Measurements from ENCODE around the gene RDH11.
A peak's percentile ranks its signal among the peaks of the same experiment; 100 is the strongest.

RDH11 gene

DNA sequence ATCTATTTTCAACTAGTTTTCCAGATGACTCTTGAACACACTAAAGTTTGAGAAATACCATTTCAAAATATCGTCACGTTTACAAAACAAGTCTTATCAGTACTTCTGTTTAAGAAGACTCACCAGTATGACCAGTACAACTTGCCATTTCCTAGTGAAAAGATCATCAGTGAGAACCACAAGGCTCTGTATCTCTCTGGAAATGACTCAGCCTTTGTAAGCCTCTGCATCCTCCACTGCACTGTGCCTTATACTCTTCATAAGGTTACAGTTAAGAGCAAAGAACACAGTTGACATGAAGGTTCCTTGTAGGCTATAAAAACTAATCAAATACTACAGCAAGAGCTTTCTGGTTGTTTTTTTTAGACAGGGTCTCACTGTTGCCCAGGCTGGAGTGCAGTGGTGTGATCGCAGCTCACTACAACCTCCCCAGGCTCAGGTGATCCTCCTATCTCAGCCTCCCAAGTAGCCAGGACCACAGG, 15.4 kb downstream of the RDH11 start:
- DNase-seq (ENCODE audit: insufficient read length, low spot score) = no peak
- no peak for FAIRE-seq
- TF ChIP-seq, protein P1, sequence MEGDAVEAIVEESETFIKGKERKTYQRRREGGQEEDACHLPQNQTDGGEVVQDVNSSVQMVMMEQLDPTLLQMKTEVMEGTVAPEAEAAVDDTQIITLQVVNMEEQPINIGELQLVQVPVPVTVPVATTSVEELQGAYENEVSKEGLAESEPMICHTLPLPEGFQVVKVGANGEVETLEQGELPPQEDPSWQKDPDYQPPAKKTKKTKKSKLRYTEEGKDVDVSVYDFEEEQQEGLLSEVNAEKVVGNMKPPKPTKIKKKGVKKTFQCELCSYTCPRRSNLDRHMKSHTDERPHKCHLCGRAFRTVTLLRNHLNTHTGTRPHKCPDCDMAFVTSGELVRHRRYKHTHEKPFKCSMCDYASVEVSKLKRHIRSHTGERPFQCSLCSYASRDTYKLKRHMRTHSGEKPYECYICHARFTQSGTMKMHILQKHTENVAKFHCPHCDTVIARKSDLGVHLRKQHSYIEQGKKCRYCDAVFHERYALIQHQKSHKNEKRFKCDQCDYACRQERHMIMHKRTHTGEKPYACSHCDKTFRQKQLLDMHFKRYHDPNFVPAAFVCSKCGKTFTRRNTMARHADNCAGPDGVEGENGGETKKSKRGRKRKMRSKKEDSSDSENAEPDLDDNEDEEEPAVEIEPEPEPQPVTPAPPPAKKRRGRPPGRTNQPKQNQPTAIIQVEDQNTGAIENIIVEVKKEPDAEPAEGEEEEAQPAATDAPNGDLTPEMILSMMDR (IDR thresholded peaks at IDR 0.05; ENCODE audit: insufficient read depth, missing control alignments) = no peak

DNA sequence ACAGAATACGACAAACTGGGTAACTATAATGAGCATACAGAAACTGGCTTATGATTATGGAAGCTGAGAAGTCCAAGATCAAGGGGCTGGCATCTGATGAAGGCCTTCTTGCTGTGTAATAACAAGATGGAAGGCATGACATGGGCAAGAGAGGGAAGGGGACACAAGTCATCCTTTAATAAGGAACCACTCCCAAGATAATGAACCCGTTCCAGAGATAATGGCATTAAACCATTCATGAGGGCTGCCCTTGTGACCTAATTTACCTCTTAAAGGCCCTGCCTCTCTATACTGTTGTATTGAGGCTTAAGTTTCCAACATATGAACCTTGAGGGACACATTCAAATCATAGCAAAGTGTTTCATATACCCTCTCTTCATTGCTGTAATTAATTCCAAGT, 16.6 kb downstream of the RDH11 start:
- TF ChIP-seq, protein P1 (IDR thresholded peaks at IDR 0.05; ENCODE audit: insufficient read depth, missing control alignments) = no peak
- FAIRE-seq = no peak
- no peak for DNase-seq (ENCODE audit: insufficient read length, low spot score)

DNA sequence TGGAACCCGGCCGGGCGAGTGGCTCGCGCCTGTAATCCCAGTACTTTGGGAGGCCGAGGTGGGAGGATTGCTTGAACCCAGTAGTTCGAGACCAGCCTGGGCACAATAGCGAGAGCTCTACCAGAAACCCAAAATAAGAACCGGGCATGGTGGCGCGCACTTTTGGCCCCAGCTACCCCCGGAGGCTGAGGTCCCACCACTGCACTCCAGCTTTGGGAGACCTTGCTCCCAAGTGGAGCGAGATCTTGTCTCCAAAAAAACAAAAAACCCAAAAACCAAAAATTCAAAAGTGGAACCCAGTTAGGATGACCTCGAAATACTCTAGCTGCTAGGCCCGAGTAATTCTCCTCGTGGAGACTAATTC, 20.4 kb downstream of the RDH11 start:
- TF ChIP-seq, protein P1 (IDR thresholded peaks at IDR 0.05; ENCODE audit: insufficient read depth, missing control alignments) = no peak
- DNase-seq (ENCODE audit: insufficient read length, low spot score) = no peak
- FAIRE-seq = no peak

DNA sequence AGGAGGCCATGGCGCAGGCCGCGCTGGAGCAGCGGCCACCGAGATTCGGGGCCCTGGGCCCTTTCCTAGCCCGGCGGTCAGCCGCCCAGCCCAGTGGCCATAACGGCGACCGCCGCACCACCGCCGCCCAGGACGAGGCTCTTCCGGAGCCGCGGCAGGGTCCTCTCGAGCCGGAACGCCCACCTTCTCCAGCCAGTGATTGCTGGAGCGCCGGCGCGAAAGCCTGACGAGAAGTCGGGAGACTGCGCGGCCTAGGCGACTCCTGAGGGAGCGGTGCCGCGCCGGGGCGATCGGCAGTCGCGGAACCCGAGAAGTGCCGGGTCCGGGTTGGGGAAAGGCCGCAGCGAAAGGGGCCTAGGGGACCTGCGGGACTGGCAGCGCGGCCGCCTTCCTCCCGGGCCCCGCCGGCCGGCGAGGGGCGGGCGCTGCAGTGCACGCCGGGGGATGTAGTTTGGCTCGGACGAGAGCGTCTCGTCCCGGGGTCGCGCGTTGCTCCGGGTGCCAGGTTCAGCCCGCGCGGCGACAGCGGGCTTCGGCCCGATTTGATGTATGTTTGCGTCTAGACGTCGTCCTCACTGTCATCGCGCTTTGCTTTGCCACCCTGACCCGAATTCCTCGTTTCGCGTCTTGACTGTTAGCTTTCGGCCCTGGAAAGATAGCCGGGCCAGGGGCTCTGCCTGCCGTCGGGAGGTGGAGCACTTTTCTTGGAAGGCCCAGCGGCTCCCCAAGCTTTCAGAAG, 20.9 kb downstream of the RDH11 start, which contains the start of gene VTI1B:
VTI1B (minus strand) TSS at position 153 of the 739 bp plus-strand sequence; CDS start at position 10, 143 bp downstream.
- FAIRE-seq = no peak

GRCh38 chr14:67674139-67674479, 21.5 kb downstream of the RDH11 start:
- TF ChIP-seq, protein P1 (IDR thresholded peaks at IDR 0.05; ENCODE audit: insufficient read depth, missing control alignments) = no peak
- FAIRE-seq (no peak), DNase-seq (ENCODE audit: insufficient read length, low spot score) (peak; percentile 40)

More for the DNA sequence above, 20.9 kb downstream of the RDH11 start, which contains the start of gene VTI1B:
- TF ChIP-seq, protein P1 (IDR thresholded peaks at IDR 0.05; ENCODE audit: insufficient read depth, missing control alignments) = peak; percentile 11
- peak; percentile 51 for DNase-seq (ENCODE audit: insufficient read length, low spot score)

DNA sequence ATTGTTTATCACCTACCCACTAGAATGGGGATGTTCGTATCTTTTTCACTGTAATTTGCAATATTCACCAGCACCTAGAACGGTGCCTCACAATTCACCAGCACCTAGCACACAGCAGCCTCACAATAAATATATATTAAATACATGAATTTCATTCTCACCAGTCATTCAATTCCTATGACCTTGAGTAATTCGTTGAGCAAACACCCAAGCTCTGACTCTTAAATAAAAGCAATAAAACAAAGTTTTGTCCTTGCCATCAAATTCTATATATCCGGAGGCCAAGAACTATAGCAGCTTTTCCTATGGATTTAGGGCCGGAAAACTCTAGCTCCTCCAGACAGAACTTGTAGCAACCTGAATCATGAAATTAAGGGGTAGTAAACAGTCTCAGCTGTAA, 22.1 kb downstream of the RDH11 start:
- FAIRE-seq (no peak), DNase-seq (ENCODE audit: insufficient read length, low spot score) (no peak)
- TF ChIP-seq, protein P1 (IDR thresholded peaks at IDR 0.05; ENCODE audit: insufficient read depth, missing control alignments) = no peak

DNA sequence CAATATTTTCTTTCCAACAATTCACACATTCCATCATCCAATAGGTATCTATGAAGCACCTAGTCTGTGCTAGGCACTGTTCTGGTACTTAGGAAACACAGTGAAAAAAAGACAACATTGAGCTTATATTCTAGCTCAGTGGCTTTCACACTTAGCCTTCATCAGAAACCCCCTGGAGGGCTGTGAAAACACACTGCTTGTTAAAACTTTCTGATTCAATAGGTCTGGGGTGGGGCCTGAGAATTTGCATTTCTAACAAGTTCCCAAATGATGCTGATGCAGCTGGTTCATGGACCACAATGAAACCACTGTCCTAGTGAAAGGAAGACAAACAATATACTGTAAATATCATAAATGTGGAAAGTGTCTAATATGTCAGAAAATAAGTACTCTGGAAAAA, 27.0 kb downstream of the RDH11 start:
- DNase-seq (ENCODE audit: insufficient read length, low spot score) (no peak), FAIRE-seq (no peak)
- TF ChIP-seq, protein P1 (IDR thresholded peaks at IDR 0.05; ENCODE audit: insufficient read depth, missing control alignments) = no peak
